Fibroblast of upper back skin (primary cell): ENCODE results near the gene GNL2.

ENCODE experiments used
- DNase-seq: peaks from one replicate; pipeline ENCODE4 v3.0.0-alpha.2; 2013

Gene GNL2

DNA sequence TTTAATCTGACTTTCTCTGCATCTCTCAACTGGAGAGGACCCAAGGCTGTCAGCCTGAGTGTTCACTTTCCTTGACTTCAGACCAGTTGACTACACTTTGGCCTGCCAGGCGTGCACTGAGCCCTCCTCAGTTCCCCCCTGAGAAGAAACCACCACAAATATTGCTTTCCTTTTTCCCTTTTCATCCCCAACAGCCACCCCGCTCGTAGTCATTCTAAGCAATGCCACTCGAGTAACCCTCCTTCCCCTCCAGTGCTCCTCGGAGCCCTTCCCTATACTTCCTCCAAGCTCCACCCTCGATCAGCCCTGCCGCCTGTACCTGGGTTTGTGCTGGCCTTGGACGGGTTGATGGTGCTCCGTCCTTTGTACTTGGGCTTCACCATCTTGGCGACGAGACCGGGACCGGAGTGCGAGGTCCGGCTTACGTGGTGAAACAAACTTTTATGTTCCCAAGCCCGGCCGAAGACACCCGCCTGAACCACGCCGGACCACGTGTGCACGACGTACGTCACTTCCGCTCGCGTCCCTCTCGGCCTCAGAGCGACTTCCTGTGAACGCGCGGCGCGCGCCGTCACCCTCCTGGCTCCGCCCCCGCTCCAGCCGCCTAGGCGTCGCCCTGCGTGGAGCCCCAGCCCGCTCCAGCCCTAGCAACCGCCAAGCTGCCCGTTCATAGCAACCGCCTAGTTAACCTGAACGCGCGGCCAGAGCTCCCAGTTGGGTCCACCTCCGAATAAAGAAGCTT, at the start of gene GNL2:
Gene GNL2 (minus strand): TSS at position 498 of the 742 bp plus-strand sequence. CDS start 115 bp downstream, at position 383.
- DNase-seq: peak; percentile 94

DNA sequence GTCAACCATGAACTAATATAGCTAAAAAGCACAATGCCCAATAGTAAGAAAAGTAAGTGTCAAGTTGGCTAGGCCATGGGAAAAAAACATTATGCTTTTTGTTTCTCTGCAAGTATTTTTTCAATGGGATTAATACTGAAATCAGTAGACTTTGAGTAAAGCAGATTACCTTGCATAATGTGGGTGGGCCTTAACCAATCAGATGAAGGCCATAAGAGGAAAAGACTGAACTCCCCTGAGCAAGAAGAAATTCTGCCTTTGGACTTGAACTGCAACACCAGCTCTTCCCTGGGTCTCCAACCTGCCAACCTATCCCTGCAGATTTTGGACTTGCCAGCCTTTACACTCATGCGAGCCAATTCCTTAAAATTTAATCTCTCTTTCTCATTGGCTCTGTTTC, 45.3 kb upstream of the GNL2 start:
- DNase-seq: no peak

DNA sequence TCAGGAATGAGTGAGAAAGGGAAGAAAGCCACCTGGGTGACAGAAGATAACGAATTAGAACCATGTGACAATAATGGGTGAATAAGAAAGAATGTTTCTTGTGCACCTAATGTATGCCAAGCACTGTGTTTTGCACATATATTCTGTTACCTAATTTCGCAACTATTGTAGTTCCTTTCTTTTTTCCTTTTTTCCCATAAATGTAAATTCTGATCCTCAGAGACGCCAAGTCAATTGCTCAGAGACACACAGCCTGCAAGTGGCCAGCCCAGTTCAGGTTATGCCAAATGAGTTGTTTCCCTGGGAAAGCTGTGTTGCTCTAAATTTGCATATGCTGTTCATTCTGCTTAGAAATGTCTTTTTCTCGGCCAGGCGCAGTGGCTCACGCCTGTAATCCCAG, 40.7 kb upstream of the GNL2 start:
- no peak for DNase-seq

DNA sequence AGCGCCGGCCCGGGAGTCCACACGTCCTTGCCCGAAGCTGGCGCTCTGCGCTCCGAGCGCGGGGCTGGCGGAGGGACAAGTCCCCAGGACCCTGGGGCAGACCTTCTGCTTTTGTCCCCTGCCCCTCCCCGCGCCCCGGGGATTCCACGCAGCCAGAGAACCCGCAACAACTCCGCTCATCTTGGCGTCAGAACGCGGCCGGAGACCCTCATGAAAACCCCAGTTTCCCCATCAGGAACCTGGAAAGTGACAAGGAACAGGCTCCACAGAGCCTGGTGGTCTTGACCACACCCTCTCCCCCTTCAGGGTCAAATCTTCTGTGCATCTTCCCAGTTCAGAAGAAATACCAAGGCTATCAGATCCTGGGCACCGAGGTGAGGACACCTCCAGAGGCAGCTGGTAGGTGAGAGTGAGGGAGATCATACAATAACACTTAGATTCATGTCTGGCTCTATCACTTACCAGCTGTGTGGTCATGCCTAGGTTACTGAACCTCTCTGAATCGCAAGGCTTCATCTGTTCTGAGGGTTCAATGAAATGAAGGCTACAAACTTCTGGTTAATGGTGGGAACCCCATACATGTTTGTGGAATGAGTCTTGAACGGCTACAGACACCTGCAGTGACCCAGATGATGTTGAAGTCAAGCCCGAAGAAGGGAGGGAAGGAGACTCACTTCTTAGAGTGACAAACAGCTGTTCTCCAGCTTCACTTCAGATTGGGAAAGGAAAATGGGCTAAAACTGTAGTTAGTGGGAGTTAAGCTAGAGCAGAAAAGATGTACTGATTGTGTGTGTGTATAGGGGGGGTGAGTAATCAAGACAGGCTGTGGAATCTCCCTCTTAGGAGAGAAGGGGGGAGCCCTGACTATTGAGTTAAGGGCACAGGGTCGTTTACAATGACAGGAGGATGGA, 39.5 kb upstream of the GNL2 start:
- no peak for DNase-seq

DNA sequence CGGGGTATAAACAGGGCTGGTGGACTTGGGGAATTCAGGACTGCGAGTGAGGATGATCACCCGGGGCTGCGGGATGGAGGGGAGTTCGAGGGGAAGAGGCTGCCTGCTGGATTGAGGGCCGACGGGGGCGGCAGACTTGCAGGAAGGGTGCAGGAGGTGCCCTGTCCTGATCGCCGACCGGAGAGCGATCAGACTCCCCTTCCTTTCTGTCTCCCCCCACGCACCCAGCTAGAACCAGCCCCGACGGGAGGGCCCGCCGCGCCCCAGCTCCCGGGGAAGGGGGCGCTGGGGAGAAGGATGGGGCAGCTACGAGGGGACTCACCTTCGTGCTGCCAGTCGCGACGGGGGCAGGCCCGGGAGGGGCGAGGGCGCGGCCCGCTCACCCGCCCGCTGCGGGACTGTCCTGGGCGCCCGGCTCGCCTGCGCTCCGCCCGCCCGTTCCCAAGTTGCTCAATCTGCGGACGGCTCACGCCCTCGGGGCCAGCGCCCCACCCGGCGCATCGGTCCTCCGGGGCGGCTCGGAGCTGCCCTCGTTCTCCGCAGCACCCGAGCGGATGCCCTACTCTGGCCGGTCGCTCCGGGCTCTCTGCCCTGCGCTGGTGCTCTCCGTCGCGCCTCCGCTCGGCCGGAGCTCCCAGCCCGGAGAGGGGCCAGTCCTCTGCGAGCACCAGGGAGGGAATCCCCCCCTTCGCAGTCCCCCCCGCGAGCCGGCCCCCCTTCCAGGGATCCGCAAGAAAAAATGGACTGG, 38.7 kb upstream of the GNL2 start, which contains the start of gene RSPO1:
Gene RSPO1 (minus strand): TSS at position 649 of the 748 bp plus-strand sequence. CDS start 5,231 bp downstream, outside the sequence.
- no peak for DNase-seq

DNA sequence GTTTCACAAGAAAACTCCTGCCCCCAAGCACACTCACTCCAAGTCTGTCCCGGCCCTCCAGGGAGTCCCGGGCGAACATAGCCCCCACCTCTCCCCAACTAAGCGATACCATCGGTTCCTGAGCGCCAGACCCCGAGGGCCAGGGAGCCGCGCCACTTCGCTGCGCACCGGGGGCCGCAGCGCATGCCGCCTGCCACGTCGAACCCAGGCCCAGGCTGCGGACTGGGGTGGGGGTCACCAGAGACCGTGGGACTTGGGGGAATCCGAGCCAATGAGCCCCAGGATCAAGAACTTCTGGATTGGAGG, 38.2 kb upstream of the GNL2 start:
- no peak for DNase-seq

DNA sequence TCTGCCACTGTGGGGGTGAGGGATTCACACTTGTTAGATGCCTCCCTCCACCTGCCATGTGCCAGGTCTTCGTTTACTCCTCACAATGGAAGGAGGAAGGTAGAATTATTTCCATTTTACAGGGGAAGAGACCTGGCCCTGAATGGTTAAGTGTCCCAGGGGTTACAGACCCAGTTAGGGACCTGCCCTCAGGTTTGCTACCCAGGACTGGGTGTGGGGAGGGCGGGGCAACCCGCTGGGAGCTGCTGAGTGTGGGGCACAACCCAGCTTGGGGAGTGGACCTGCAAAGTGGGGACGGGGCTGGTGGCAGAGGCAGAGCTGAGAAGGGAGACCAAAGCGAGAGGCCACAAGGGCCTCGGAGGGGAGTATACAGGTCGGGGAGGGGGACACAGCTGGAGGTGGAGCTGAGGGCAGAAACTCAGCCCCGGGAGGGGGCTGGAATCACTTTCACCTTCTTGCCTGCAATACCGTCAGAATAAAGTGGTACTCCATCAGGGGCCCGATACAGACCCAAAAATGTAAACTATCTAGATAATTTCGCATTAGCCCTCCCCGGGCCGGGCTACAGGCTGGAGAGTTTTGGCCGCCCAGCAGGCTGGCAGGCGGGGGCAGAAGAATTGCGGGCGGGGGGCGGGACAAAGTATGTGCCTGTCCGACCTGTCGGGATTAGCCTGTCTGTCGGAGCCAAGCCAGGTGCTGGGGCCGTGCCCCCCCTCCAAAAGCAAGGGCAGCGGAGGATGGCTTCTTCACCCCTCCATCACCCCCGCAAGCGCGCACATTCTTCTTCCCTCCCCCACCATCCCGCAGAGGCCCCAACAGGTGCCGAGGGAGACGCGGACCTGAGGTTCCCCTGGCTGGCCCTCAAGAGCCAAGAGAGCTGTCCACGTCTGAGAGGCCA, 37.6 kb upstream of the GNL2 start:
- DNase-seq: no peak

DNA sequence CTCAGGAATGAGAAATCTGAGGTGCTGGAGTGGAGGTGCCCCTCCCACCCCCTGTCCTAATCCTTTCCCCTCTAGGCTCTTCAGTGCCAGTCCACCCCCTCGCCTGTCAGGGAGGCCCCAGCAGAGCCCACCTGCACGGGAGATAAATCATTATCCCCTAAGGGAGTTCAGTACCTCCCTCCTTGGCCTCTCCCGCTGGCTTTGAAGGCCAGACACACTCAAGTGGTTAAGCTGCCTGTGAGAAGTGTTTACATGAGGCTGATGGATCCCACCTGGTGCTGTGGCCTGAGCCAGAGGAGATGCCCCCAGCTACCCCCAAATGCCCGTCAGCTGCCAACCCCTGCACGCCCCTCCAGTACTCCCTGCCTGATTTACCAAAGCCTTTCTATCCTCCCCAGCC, 35.3 kb upstream of the GNL2 start:
- no peak for DNase-seq

DNA sequence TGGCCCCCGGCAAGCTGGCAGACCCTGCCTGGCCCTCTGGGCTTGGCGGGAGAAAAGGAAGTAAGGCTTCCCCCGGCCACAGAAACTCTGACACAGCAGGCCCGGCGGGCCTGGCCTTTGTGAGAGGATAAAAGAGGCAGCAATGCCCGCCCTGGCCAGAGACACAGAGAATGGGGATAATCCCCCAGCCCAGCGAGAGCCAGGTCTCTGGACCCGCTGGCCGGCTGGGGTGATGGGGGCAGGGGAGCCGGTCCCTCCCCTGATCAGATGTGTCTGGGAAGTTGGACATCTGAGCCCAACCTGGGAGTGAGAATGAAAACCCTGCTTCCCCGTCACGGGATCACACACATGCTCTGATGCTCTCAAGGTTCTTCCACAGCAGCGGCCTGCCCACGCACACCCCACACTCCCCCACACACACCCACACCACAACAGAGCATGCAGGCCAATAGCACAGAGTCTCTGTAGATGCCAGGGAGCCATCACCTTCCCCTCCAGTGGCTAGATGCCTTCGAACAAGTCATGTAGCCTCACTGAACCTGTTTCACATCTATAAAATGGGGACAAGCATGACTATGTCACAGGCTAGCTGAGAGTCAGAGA, 34.8 kb upstream of the GNL2 start:
- DNase-seq: no peak

DNA sequence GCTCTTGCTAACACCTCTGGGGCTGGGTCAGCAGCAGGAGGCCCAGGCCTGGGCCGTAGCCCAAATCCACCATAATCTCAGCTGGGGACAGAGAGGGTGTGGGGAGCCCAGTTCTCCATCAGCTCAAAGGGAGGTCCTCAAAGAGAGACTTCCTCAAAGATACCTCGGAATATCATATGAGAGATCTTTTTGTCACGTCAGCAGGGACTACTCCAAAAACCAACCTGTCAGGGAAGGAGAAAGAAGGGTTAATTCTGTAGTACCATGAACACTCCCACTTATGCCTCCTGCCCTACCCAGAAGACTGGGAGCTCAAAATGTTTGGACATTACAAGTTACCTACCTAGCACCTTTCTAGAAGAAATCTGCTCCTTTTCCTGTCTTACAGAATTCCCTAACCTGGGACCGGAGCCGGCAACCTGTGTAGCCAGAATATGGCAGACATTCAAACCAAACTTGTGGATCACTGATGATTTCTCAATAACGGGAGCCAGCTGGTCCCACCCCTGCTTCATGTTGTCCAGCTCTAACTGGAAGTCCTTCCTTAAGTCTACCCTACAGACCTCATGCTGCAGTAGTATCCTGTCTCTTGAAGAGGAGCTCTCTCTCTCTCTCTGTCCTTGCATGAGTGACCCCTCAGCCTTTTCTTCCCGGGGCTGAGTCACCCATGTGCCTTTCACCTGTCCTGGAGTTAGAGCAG, 34.1 kb upstream of the GNL2 start:
- DNase-seq: no peak

DNA sequence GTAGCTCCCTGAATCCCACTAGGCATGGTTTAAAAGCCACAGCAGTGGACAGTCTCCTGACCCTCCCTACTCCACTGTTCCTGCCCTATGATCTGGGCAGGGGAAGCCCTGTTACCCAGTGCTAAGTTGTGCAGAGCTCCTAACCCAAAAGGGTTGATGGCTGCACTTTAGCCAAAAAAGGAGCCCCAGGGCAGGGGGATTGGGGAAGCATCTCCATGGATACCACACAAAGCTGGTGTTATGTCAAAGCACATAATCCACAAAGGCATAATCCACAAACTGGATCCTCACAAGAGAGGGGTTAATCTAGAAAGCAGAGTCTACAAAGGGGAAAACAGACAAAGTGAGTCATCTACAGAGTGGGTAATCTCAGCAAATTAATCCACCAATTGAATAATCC, 33.3 kb upstream of the GNL2 start:
- DNase-seq: no peak

DNA sequence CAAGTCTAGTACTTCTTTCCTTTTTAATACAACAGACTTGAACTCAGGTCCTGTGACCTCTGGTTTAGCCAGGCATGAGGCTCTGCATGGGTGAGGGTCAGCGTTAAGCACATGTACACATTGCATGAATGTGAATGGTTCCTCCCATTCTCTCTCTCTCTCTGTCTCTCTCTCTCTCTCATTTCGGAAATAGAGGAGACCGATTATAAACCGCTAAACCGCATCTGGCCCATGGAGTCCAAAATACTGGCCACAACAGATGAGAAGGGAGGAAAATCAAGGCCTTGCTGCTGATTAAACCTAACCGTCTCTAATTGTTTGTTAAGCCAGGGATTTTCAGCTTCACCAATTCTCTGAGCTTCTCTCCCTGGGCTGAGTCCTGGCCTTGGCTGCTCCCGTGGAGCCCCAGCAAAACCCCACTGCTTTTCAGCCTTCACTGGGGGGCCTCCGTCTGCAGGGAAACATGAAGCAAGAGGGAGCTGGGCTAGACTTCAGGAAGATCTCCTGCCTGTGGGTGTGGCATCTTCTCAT, 32.4 kb upstream of the GNL2 start:
- no peak for DNase-seq

DNA sequence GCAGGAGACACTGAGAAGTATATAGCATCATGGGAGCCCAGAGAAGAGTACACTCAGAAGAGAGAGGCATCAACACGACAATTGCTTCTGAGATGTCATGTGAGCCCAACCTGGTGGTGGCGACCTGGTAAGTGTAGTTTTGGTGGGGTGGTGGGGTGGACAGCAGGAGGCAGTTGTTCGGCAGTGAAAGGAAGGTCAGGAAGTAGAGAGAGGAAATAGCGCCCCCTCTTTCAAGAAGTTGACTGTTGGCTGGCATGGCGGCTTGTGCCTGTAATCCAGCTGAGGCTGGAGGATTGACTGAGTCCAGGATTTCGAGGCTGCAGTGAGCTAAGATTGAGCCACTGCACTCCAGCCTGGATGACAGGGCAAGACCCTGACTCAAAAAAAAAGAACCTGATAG, 26.4 kb upstream of the GNL2 start:
- no peak for DNase-seq

DNA sequence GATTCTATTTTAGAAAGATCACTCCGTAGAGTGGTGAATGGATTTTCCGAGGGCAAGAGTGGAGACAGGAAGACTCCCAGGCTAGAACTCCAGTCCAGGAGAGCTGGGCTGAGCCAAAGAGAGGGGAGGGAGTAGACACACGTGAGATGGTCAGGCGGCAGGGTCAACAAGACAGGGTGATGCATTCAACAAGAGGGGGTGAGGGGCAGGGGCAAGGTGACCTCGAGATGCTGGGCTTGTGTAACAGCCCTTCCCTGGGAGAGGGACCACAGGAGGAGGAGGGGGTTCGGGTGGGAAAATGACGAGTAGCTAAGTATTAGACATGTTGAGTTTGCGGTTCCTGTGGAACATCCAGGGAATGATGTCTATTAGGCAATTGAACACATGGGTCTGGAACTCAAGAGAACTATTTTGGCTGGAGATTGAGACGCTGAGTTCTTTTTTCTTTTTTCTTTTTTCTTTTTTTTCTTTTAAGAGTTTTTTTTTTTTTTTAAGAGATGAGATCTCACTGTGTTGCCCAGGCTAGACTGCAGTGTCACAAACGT, 25.7 kb upstream of the GNL2 start:
- DNase-seq: peak; percentile 3

DNA sequence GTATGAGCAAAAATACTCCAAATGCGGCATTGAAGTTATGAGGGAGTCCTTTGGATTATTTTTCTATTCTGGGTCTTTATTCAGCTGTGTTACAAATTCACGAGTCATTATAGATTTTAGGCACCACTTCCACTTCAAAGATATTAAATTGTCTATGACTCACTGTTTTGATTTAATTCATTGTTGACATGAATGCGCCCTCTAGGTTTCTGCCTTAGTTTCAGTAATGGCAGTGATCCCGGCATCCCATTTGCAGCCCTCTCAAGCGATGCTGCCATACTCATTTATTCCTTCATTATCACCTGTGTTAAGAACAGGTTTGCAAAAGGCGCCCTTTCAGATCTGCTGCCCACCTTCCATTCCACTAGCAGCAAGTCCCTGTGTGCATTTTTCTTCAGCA, 25.0 kb upstream of the GNL2 start:
- no peak for DNase-seq

DNA sequence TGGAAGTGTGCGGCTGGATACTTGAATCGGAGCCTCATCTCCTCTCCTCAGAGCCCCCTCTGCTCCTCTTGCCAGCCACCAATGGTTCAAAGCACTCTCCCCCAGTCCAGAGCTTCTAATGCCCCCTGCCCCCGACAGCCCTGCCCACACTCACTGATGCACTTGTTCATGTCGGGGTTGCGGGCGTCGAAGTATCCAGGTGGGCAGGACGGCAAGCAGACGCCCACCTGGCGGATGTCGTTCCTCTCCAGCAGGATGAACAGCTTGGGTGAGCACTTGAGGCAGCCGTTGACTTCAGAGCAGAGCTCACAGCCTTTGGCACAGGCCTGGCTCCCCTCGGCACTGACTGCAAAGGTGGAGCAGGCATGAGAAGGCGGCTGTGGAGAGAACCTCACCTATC, 20.6 kb upstream of the GNL2 start:
- DNase-seq: no peak

DNA sequence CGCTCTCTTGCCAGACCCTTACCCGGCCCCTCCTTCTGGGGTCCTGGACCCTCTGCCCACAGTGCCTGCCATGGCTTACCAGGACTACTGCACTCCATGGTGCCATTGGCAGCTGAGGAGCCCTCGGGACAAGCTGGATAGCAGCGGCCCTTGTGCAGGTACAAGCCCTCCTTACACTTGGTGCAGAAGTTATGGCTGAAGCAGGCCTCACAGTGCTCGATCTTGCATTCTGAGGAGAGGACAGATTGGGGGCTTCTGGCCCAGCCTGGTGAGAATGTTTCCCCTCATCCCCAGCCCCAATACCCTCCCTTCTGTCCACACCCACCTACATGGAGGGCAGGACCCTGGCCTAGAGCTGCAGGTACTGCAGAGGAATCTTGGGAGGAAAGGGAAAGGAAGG, 18.4 kb upstream of the GNL2 start:
- DNase-seq: no peak

DNA sequence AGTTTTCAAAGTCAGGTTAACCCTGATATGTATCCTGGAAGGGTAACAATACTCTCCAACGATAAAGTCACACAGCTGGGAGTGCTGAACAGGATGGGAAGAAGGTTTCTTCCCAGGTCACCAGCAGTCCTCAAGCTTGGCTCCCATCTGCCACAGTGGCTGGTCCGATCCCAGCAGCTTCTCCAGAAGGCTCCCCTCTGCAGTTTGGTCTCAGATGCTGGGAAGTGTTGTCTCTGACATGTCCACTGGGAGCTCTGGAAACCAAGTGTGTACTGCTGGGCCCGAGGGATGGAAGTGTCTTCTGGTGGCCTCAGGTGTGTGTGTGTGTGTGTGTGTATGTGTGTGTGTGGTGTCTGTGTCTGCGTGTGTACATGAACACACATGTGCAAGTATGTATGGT, 16.4 kb upstream of the GNL2 start:
- no peak for DNase-seq

DNA sequence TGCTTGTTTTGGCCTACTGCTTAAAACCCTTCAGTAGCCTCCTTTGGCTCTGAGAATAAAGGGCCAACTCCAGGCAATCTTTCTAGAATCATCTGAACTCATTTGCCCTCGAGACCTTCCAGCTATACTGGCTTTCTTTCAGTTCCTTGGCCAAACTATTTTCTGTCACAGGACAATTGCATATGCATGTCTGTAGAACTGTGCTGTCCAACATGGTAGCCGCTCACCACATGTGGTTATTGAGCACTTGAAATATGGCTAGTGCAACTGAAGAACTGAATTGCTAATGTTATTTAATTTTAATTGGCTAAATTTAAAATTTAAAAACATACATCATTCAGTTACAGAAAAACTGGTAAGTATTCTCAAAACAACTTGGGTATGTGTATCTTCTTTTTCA, 14.3 kb upstream of the GNL2 start:
- no peak for DNase-seq

DNA sequence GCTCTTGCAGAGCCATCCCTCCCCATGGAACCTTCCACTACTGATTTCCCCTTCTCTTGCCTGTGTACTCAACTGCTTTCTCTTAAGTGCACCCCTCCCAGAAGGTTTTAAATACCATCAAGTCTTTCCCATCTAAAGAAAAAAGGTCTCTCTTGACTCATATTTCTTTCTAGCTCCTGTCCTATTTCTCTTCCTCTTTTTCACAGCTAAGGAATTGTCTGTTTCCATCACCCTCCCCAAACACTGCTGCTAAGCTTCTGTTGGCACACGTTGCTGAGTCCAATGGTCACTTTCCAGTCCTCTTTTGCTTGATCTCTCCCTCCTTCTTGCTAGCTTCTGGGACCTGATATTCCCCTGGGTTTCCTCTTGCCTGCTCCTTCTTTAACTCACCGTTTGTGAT, 13.3 kb upstream of the GNL2 start:
- no peak for DNase-seq
